LNCAP (cell line): Measurements from ENCODE around the gene NXPH3.

ENCODE experiments used
- TF ChIP-seq, protein P1 (sequence below): fragments of 450-650 bp; IDR thresholded peaks from 2 replicates; pipeline ENCODE4 v1.5.1; 2017; ENCODE audit warnings: mild to moderate bottlenecking

The NXPH3 gene

DNA sequence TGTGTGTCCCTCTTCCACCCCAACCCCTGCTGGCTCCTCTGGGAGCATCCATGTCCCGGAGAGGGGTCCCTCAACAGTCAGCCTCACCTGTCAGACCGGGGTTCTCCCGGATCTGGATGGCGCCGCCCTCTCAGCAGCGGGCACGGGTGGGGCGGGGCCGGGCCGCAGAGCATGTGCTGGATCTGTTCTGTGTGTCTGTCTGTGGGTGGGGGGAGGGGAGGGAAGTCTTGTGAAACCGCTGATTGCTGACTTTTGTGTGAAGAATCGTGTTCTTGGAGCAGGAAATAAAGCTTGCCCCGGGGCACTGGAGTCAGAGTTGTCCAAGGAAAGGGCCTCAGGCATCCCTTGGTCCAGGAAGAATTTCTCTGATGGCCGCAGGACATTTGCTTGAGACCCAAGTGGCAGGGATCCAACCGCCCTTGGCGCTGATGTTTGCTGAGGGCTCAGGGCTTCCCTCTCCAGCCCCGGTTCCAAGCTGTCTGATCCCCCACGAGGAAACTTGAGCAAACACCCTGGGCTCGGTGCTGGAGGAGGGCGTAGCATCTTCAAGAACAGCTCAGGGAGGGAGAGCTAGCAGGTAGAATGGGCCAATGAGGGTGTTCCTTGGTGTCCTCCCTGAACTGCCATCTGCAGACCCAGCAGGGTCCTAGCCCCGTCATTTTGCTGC is 4.5 kb downstream of the NXPH3 start:
- TF ChIP-seq, protein P1, sequence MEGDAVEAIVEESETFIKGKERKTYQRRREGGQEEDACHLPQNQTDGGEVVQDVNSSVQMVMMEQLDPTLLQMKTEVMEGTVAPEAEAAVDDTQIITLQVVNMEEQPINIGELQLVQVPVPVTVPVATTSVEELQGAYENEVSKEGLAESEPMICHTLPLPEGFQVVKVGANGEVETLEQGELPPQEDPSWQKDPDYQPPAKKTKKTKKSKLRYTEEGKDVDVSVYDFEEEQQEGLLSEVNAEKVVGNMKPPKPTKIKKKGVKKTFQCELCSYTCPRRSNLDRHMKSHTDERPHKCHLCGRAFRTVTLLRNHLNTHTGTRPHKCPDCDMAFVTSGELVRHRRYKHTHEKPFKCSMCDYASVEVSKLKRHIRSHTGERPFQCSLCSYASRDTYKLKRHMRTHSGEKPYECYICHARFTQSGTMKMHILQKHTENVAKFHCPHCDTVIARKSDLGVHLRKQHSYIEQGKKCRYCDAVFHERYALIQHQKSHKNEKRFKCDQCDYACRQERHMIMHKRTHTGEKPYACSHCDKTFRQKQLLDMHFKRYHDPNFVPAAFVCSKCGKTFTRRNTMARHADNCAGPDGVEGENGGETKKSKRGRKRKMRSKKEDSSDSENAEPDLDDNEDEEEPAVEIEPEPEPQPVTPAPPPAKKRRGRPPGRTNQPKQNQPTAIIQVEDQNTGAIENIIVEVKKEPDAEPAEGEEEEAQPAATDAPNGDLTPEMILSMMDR: no peak

DNA sequence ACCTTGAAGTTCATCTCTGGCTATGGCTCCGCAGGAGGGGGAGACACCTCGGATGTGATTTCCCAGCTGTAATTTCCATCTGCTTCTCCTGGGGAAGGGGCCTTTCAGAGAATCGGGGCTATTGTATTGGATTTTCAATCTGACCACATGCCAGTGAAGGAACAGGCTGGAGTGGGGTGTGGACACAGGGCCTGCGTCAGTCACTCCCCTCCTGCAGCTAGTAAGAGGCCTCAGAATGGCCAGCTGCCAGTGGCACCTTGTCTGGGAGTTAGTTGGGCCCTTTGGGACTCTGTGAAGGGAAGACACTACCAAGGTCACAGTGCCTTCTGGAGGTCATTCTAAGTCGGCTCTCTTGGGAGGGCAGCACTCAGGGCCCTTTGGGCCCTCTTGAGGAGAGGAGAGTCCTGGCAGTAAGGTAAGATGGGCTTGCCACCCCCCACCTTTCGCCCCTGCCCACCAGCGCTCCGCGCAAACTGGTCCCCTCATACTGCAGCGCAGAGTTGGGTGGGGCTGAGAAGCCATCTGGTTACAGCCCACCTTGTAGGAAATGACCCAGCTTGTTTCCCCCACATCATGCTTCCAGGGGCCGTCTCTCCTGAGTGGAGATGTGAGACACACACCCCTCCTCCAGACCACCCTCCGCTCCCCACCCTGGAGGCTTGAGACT is 5.4 kb downstream of the NXPH3 start:
- TF ChIP-seq, protein P1: no peak

DNA sequence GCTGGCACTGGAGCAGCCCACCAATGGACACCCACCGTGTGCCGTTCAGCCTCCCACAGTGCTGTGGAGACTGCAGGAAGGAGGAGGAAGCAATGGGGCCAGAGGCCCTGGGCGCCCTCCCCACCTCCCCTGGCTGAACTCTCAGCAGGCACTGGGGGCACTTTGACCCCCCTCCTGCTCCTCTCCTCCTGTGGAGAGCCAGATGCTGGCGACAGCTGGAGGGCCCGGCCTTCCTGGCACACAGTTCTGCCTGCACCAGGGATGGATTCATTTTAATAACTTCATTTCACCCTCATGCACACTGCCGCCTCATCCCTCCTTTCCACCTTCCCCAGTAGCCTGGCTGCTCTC is 6.0 kb downstream of the NXPH3 start:
- TF ChIP-seq, protein P1: no peak

DNA sequence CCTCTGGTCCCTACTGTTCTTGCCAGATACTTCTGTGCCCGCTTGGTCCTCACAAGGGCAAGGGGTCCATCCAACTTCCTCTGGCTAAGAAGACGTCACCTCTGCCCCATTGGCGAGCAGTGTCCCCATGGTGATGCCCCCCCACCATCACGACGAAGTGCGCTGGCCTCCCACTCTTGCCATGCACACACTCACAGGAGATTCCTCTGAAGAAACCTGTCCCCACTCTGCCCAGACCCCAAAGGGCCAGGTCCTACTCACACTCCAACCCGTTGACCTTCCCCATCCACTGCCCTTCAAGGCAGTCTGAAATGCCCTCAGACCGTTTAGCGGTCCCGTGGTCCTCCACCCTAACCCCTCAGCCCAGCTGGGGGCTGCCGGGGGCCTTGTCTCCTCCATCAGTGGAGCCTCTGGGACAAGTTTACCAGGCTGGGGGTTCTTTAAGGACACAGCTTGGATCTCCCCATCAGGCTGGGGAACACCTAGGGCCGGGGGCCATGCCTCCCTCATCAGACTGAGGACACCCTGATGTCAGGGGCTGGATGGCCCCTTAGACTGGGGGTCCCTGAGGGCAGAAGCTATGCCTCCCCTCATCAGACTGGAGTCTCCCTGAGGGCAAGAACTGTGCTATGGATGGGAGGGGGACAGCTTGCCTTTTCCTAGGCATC is 6.5 kb downstream of the NXPH3 start:
- TF ChIP-seq, protein P1: no peak

DNA sequence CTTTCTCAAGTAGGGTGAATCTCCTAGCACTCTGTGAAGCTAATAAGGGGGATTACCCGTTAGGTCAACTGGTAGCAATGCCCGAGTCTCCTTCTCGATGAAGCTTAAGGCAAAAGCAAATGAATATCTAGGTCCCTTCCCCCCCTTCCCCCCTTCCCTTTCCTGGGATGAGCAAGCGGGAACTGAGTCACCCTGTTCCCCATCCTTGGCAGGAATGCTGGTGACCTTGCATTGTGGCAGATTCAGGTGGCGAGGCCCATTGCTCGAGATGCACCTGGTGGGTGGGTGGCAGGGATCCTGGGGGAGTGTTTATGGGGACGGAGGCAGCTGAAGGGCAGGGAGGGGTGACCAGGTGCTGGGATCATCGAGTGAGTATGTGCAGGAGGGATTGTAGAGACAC is 7.1 kb downstream of the NXPH3 start:
- TF ChIP-seq, protein P1: no peak

DNA sequence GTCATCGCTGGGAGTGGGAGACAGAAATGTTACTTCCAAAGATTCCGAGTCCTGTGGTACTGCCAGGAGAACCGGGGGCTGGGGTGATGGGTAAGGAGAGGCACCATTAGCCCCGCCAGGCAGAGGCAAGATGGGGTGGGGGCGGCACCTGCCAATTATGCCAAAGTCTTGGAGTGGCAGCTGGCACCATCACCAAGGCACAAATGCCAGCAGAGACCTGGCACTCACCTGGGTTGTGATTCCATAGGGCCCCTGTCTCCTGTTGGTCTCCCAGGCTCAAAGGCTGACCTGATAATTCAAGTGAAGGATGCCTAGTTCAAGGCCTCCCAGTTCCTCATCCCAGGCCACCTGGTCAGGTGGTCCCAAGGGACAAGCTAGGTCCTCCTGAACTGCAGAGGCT is 7.6 kb downstream of the NXPH3 start:
- TF ChIP-seq, protein P1: no peak

DNA sequence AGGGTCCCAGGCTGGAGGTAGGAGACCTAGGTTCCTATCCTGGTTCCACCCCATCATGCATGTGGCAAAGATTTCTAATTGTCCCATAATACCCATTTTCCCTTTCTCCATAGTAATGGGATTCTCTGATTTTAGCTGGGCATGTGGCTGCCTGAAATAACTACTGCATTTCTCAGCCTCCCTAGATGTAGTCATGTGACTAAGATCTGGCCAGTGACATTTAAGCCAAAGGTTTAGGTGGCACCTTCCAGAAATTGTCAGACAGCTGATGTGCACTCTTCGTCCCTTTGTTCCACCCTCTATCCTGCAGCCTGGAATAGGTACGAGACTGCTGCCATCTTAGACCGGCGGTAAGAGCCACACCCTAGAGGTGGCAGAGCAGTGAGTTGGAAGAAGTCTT is 8.2 kb downstream of the NXPH3 start:
- TF ChIP-seq, protein P1: no peak
